Activated T-helper 2 cell treated with anti-CD3 and anti-CD28 coated beads, Interferon-gamma antibody, Interleukin-2, Interleukin-4, amounts not matched to agents 10 μg/mL and 5 μg/mL and 100 μg/mL, durations not matched to agents 14 hours and 24 hours and 36 hours (primary cell): ENCODE data around the gene NPIPB8. TPM values are rescaled to one million over a fixed set of nuclear protein-coding genes. Genes with fewer than 3 reads are reported as not detected.
"Not testable (repeated sequence)": the region's sequence is repeated elsewhere in the genome, so short reads cannot be mapped to it uniquely, and the experiment has no call there.

Experiments used
- DNase-seq: peaks from one replicate; pipeline ENCODE4 v3.0.0; 2021; ENCODE audit warnings: low spot score
- H3K27ac Mint-ChIP-seq: one replicate; pipeline ENCODE4 v1.8.0; 2021; ENCODE audit warnings: mixed read lengths
- H3K27me3 Mint-ChIP-seq: one replicate; pipeline ENCODE4 v1.8.0; 2021; ENCODE audit warnings: low read depth, mixed read lengths
- H3K36me3 Mint-ChIP-seq: one replicate; pipeline ENCODE4 v1.8.0; 2021; ENCODE audit warnings: low read depth, mixed read lengths
- H3K4me1 Mint-ChIP-seq: one replicate; pipeline ENCODE4 v1.8.0; 2021; ENCODE audit warnings: low read depth, mixed read lengths
- H3K4me3 Mint-ChIP-seq: one replicate; pipeline ENCODE4 v1.8.0; 2021; ENCODE audit warnings: low read depth, mild to moderate bottlenecking, moderate library complexity, mixed read lengths
- H3K9me3 Mint-ChIP-seq: one replicate; pipeline ENCODE4 v1.8.0; 2021; ENCODE audit warnings: mixed read lengths
- intact Hi-C: fragments of 100-400 bp; cut with micrococcal nuclease; formaldehyde crosslinking; loops from one replicate; pipeline ENCODE4 v1.15.1; 2023
- total RNA-seq: library from RNA; stranded (reverse); gene quantifications from 2 replicates; pipeline ENCODE4 v1.2.3, GENCODE V29; 2022

Gene NPIPB8
- total RNA-seq, result 1.5 and 2.1 TPM in 2 replicates

GRCh38 chr16:28637765-28638164, at the start of gene NPIPB8:
Gene NPIPB8 (plus strand): TSS chr16:28638065. CDS start chr16:28638361, 296 bp downstream.
- H3K4me3 Mint-ChIP-seq, H3K36me3 Mint-ChIP-seq, intact Hi-C loops, H3K27ac Mint-ChIP-seq, DNase-seq, H3K9me3 Mint-ChIP-seq, H3K27me3 Mint-ChIP-seq, H3K4me1 Mint-ChIP-seq: not testable (repeated sequence)

GRCh38 chr16:28589069-28589468, 48.8 kb upstream of the NPIPB8 start:
- Mint-ChIP-seq H3K36me3 (peaks cover 41% of the 10 kb centered on the region), H3K4me1 (no peaks in the 10 kb centered on the region), H3K4me3 (no peak overlapping the region), H3K27ac (no peak overlapping the region), H3K9me3 (no peaks in the 10 kb centered on the region), H3K27me3 (no peaks in the 10 kb centered on the region)
- intact Hi-C loops, result no loop called here
- no peak for DNase-seq

GRCh38 chr16:28589930-28590329, 47.9 kb upstream of the NPIPB8 start:
- Mint-ChIP-seq H3K4me3 (no peak overlapping the region), H3K9me3 (no peaks in the 10 kb centered on the region), H3K36me3 (peaks cover 38% of the 10 kb centered on the region), H3K27ac (no peak overlapping the region), H3K4me1 (no peaks in the 10 kb centered on the region), H3K27me3 (no peaks in the 10 kb centered on the region)
- intact Hi-C loops, result no loop called here
- no peak for DNase-seq

GRCh38 chr16:28590384-28591340, 47.2 kb upstream of the NPIPB8 start:
- Mint-ChIP-seq H3K4me1 (no peaks in the 10 kb centered on the region), H3K9me3 (no peaks in the 10 kb centered on the region), H3K36me3 (peaks cover 33% of the 10 kb centered on the region), H3K27me3 (no peaks in the 10 kb centered on the region), H3K4me3 (no peak overlapping the region), H3K27ac (no peak overlapping the region)
- DNase-seq, result no peak
- intact Hi-C loops, result no loop called here

GRCh38 chr16:28591355-28591754, 46.5 kb upstream of the NPIPB8 start:
- Mint-ChIP-seq H3K27me3 (no peaks in the 10 kb centered on the region), H3K4me1 (no peaks in the 10 kb centered on the region), H3K9me3 (no peaks in the 10 kb centered on the region), H3K36me3 (peaks cover 33% of the 10 kb centered on the region), H3K27ac (no peak overlapping the region), H3K4me3 (no peak overlapping the region)
- no peak for DNase-seq
- intact Hi-C loops, result no loop called here

GRCh38 chr16:28592511-28592910, 45.4 kb upstream of the NPIPB8 start:
- Mint-ChIP-seq H3K4me3 (no peak overlapping the region), H3K9me3 (no peaks in the 10 kb centered on the region), H3K27me3 (no peaks in the 10 kb centered on the region), H3K4me1 (no peaks in the 10 kb centered on the region), H3K36me3 (peaks cover 26% of the 10 kb centered on the region), H3K27ac (no peak overlapping the region)
- intact Hi-C loops, result no loop called here
- no peak for DNase-seq

GRCh38 chr16:28592979-28593553, 44.8 kb upstream of the NPIPB8 start:
- peaks cover 26% of the 10 kb centered on the region for H3K36me3 Mint-ChIP-seq
- H3K27me3 Mint-ChIP-seq, result no peaks in the 10 kb centered on the region
- intact Hi-C loops, result no loop called here
- no peak overlapping the region for H3K4me3 Mint-ChIP-seq
- no peak for DNase-seq
- H3K27ac Mint-ChIP-seq, result no peak overlapping the region
- H3K4me1 Mint-ChIP-seq, result no peaks in the 10 kb centered on the region
- no peaks in the 10 kb centered on the region for H3K9me3 Mint-ChIP-seq

- H3K36me3 Mint-ChIP-seq, result peaks cover 14% of the 10 kb centered on the region
- H3K27ac Mint-ChIP-seq, H3K27me3 Mint-ChIP-seq, intact Hi-C loops, DNase-seq, H3K9me3 Mint-ChIP-seq, H3K4me1 Mint-ChIP-seq, H3K4me3 Mint-ChIP-seq: not testable (repeated sequence)
These were observed 42.4 kb upstream of the NPIPB8 start for GRCh38 chr16:28595451-28595850.

GRCh38 chr16:28596115-28596630, 41.7 kb upstream of the NPIPB8 start:
- Mint-ChIP-seq H3K27ac (no peak overlapping the region), H3K4me1 (no peaks in the 10 kb centered on the region), H3K27me3 (no peaks in the 10 kb centered on the region), H3K9me3 (no peaks in the 10 kb centered on the region), H3K4me3 (no peak overlapping the region), H3K36me3 (peaks cover 10% of the 10 kb centered on the region)
- intact Hi-C loops, result no loop called here
- no peak for DNase-seq

- Mint-ChIP-seq H3K4me3 (no peak within 1 kb of the TSS), H3K4me1 (no peaks in the 10 kb centered on the region), H3K27ac (no peak within 1 kb of the TSS), H3K27me3 (no peaks in the 10 kb centered on the region), H3K9me3 (no peaks in the 10 kb centered on the region), H3K36me3 (peaks cover 1% of the 10 kb centered on the region)
- intact Hi-C loops, result no loop called here
- DNase-seq, result no peak
These were observed 40.8 kb upstream of the NPIPB8 start, which contains the start of gene SULT1A2 for GRCh38 chr16:28596840-28597691. Gene SULT1A2 (minus strand): TSS chr16:28597050. CDS start chr16:28595930, 1,120 bp downstream.

- no peaks in the 10 kb centered on the region for H3K36me3 Mint-ChIP-seq
- no peak overlapping the region for H3K27ac Mint-ChIP-seq
- H3K4me3 Mint-ChIP-seq, result no peak overlapping the region
- intact Hi-C loops, result no loop called here
- DNase-seq, result no peak
- no peaks in the 10 kb centered on the region for H3K27me3 Mint-ChIP-seq
- H3K4me1 Mint-ChIP-seq, result no peaks in the 10 kb centered on the region
- no peaks in the 10 kb centered on the region for H3K9me3 Mint-ChIP-seq
These were observed 40.1 kb upstream of the NPIPB8 start for GRCh38 chr16:28597692-28598261.
